Measurements from ENCODE around the gene TLL1.

The TLL1 gene

GRCh38 chr4:166043801-166044200, 170.8 kb downstream of the TLL1 start:
- no peaks in the 10 kb centered on the region for H3K9me3 ChIP-seq (ENCODE audit: control insufficient read depth, low read length)
- TF ChIP-seq CTCF (IDR thresholded peaks at IDR 0.05), result no peak

DNA sequence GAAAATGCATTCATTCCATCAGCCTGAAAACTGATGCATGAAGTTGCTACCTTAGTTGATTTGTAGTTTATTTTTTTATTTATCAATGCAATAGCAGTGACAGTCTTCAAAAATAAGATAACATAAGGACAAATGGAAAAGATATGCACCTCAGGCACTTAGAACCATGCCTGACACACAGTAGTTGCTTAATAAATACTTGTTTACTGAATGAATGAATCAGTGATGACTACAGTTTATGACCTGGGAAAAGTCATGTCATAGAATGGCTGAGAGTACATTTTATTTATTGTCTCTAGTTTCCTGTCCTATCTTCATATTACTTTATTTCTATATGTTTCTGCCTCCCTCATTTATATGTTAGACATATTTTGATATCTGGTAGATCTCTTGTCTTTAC, 171.8 kb downstream of the TLL1 start:
- H3K4me1 ChIP-seq, result no peaks in the 10 kb centered on the region
- no peak overlapping the region for H3K27ac ChIP-seq
- H2AFZ ChIP-seq, result no peak overlapping the region
- no peak overlapping the region for H3K4me2 ChIP-seq (ENCODE audit: low read length)
- no peaks in the 10 kb centered on the region for H3K79me2 ChIP-seq
- H3K36me3 ChIP-seq (ENCODE audit: control insufficient read depth, insufficient read depth, low read length), result no peaks in the 10 kb centered on the region
- no peak for TF ChIP-seq CTCF (IDR thresholded peaks at IDR 0.05)
- H3K9me3 ChIP-seq (ENCODE audit: control insufficient read depth, low read length), result no peaks in the 10 kb centered on the region
- no peak overlapping the region for H3K4me3 ChIP-seq (ENCODE audit: low read depth, low read length)
- H3K27me3 ChIP-seq (ENCODE audit: control insufficient read depth, insufficient read depth, low read length), result no peaks in the 10 kb centered on the region
- H3K9ac ChIP-seq, result no peak overlapping the region

More at GRCh38 chr4:166043801-166044200, 170.8 kb downstream of the TLL1 start:
- H3K4me3 ChIP-seq (ENCODE audit: low read depth, low read length), result no peak overlapping the region
- no peaks in the 10 kb centered on the region for H3K4me1 ChIP-seq
- no peaks in the 10 kb centered on the region for H3K27me3 ChIP-seq (ENCODE audit: control insufficient read depth, insufficient read depth, low read length)
- no peaks in the 10 kb centered on the region for H3K79me2 ChIP-seq
- no peak overlapping the region for H3K27ac ChIP-seq
- no peak overlapping the region for H2AFZ ChIP-seq
- no peaks in the 10 kb centered on the region for H3K36me3 ChIP-seq (ENCODE audit: control insufficient read depth, insufficient read depth, low read length)
- no peak overlapping the region for H3K9ac ChIP-seq
- no peak overlapping the region for H3K4me2 ChIP-seq (ENCODE audit: low read length)

DNA sequence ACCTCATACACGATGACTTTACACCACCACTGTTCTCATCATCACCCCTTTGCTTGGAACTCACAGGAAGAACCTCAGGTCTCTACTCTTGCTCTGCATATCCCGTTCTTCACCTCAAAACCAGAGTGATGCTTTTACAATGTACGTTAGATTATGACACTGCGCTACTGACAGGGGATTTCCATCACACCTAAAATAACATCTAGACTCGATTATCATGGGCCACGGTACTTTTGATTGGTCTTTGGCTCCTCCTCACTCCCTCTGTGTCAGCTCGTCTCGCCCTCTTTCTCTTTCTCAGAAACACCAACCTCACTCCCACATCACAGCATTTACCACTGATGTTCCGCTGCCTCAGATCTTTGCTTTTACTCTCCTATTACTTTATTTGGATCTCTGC, 172.4 kb downstream of the TLL1 start:
- H3K27me3 ChIP-seq (ENCODE audit: control insufficient read depth, insufficient read depth, low read length), result no peaks in the 10 kb centered on the region
- H2AFZ ChIP-seq, result no peak overlapping the region
- no peak overlapping the region for H3K4me3 ChIP-seq (ENCODE audit: low read depth, low read length)
- H3K27ac ChIP-seq, result no peak overlapping the region
- no peak overlapping the region for H3K9ac ChIP-seq
- H3K79me2 ChIP-seq, result no peaks in the 10 kb centered on the region
- no peaks in the 10 kb centered on the region for H3K9me3 ChIP-seq (ENCODE audit: control insufficient read depth, low read length)
- H3K36me3 ChIP-seq (ENCODE audit: control insufficient read depth, insufficient read depth, low read length), result no peaks in the 10 kb centered on the region
- H3K4me2 ChIP-seq (ENCODE audit: low read length), result no peak overlapping the region
- no peak for TF ChIP-seq CTCF (IDR thresholded peaks at IDR 0.05)
- H3K4me1 ChIP-seq, result no peaks in the 10 kb centered on the region

DNA sequence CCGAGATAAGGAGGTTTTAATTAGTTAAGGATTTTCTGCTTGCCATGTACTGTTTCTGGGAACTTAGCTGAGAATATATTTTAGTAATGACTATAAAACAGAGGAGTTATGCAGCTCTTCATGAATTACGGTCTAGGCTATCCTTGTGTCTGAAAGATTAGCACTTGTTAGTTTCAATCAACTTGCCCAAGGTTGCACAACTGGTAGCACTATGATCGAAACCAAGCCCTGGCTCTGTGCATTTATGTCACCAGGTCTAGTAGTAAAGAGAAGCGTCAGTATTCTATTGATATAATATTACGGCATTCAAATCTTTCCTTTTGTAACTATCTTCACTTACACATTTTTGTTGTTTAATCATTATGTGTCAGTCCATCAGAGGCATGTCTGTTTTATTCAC, 176.0 kb downstream of the TLL1 start:
- Histone ChIP-seq H3K4me2 (ENCODE audit: low read length) (no peak overlapping the region), H3K36me3 (ENCODE audit: control insufficient read depth, insufficient read depth, low read length) (no peaks in the 10 kb centered on the region), H2AFZ (no peak overlapping the region), H3K4me1 (no peaks in the 10 kb centered on the region), H3K79me2 (no peaks in the 10 kb centered on the region), H3K9me3 (ENCODE audit: control insufficient read depth, low read length) (no peaks in the 10 kb centered on the region), H3K27me3 (ENCODE audit: control insufficient read depth, insufficient read depth, low read length) (no peaks in the 10 kb centered on the region), H3K9ac (no peak overlapping the region), H3K27ac (no peak overlapping the region), H3K4me3 (ENCODE audit: low read depth, low read length) (no peak overlapping the region)
- no peak for TF ChIP-seq CTCF (IDR thresholded peaks at IDR 0.05)

GRCh38 chr4:166064721-166065120, 191.7 kb downstream of the TLL1 start:
- no peak for TF ChIP-seq CTCF (IDR thresholded peaks at IDR 0.05)
- H3K4me3 ChIP-seq (ENCODE audit: low read depth, low read length), result no peak overlapping the region
- no peaks in the 10 kb centered on the region for H3K9me3 ChIP-seq (ENCODE audit: control insufficient read depth, low read length)
- no peaks in the 10 kb centered on the region for H3K79me2 ChIP-seq
- H3K4me2 ChIP-seq (ENCODE audit: low read length), result no peak overlapping the region
- H3K27ac ChIP-seq, result no peak overlapping the region
- H2AFZ ChIP-seq, result no peak overlapping the region
- H3K9ac ChIP-seq, result no peak overlapping the region
- H3K27me3 ChIP-seq (ENCODE audit: control insufficient read depth, insufficient read depth, low read length), result no peaks in the 10 kb centered on the region
- no peaks in the 10 kb centered on the region for H3K36me3 ChIP-seq (ENCODE audit: control insufficient read depth, insufficient read depth, low read length)
- no peaks in the 10 kb centered on the region for H3K4me1 ChIP-seq
